A673 (cell line): ENCODE results near the gene BATF. TPM values are rescaled to one million over a fixed set of nuclear protein-coding genes. Genes with fewer than 3 reads are reported as not detected.
"Not testable (repeated sequence)": the region's sequence is repeated elsewhere in the genome, so short reads cannot be mapped to it uniquely, and the experiment has no call there.

Experiments
- Bru-seq: library from RNA; stranded (reverse); fragments of 400-500 nt; gene quantifications from one replicate; lab custom pipeline; 2021; lab: Mats Ljungman, UMichigan
- BruChase-seq, 2 experiments: library from RNA; stranded (reverse); fragments of 400-500 nt; gene quantifications; one replicate each; lab custom pipeline; 2021; lab: Mats Ljungman, UMichigan
- BruUV-seq: library from RNA; stranded (reverse); fragments of 400-500 nt; replicated peaks from 2 replicates; lab custom pipeline; 2021; lab: Mats Ljungman, UMichigan
- CTCF ChIA-PET: fragments of 300-600 bp; sonication (Branson Sonifier 250); formaldehyde crosslinking; loops from one replicate; lab custom pipeline; 2022; ENCODE audit warnings: antibody characterized with exemption; lab: Charles Lee
- POLR2A ChIA-PET: fragments of 300-600 bp; sonication (Branson Sonifier 250); formaldehyde crosslinking; loops from one replicate; lab custom pipeline; 2022; ENCODE audit warnings: antibody characterized with exemption; ENCODE audit not compliant: low non-redundant PET; lab: Charles Lee
- DNase-seq: peaks from one replicate; pipeline ENCODE4 v3.0.0-alpha.2; 2015; ENCODE audit warnings: low spot score
- H3K27ac ChIP-seq: fragments of 200-600 bp; sonication (generic); 2 replicates; pipeline ENCODE4 v1.5.1; 2016; ENCODE audit warnings: mixed run types, low read depth, mild to moderate bottlenecking, mixed read lengths, antibody characterized with exemption, low read length; ENCODE audit not compliant: poor library complexity, severe bottlenecking
- H3K27me3 ChIP-seq: fragments of 200-600 bp; sonication (generic); replicated peaks from 2 replicates; pipeline ENCODE4 v1.6.1; 2017; ENCODE audit warnings: mixed run types, low read depth, mild to moderate bottlenecking, mixed read lengths, antibody characterized with exemption, low read length; ENCODE audit not compliant: insufficient read depth, poor library complexity
- H3K36me3 ChIP-seq: fragments of 200-600 bp; sonication (generic); 2 replicates; pipeline ENCODE4 v1.6.1; 2016; ENCODE audit warnings: mixed run types, mild to moderate bottlenecking, mixed read lengths, antibody characterized with exemption, low read length; ENCODE audit not compliant: insufficient read depth, poor library complexity, severe bottlenecking
- H3K4me1 ChIP-seq: fragments of 200-600 bp; sonication (generic); 2 replicates; pipeline ENCODE4 v1.6.1; 2017; ENCODE audit warnings: mixed run types, mild to moderate bottlenecking, mixed read lengths, antibody characterized with exemption, low read length; ENCODE audit not compliant: insufficient read depth, poor library complexity, severe bottlenecking
- H3K4me3 ChIP-seq: fragments of 200-600 bp; sonication (generic); 2 replicates; pipeline ENCODE4 v1.5.1; 2016; ENCODE audit warnings: low read depth, mixed run types, mild to moderate bottlenecking, mixed read lengths, low read length; ENCODE audit not compliant: poor library complexity, severe bottlenecking
- H3K9me3 ChIP-seq: fragments of 200-600 bp; sonication (generic); 2 replicates; pipeline ENCODE4 v1.6.1; 2016; ENCODE audit warnings: mixed run types, low read depth, mild to moderate bottlenecking, mixed read lengths, antibody characterized with exemption, low read length; ENCODE audit not compliant: poor library complexity, severe bottlenecking
- EZH2 ChIP-seq: fragments of 200-600 bp; sonication (generic); IDR thresholded peaks from 2 replicates; pipeline ENCODE4 v1.6.1; 2017; ENCODE audit warnings: borderline replicate concordance, low read depth, mild to moderate bottlenecking, mixed read lengths, antibody characterized with exemption, low read length; ENCODE audit not compliant: poor library complexity, severe bottlenecking
- intact Hi-C: fragments of 100-400 bp; cut with micrococcal nuclease; formaldehyde crosslinking; loops from one replicate; pipeline ENCODE4 v1.10.0; 2022; ENCODE audit not compliant: unreplicated experiment
- long read RNA-seq: library from polyadenylated mRNA; stranded (forward); transcript quantifications from one replicate; pipeline ENCODE4 v2.0.0, GENCODE V29; 2022
- total RNA-seq: library from RNA; stranded (reverse); gene quantifications from 2 replicates; pipeline ENCODE4 v1.2.3, GENCODE V29; 2021
- TF ChIP-seq, protein P1 (sequence below): fragments of 300-800, 200-600 bp; sonication (generic); conservative IDR thresholded peaks from 2 replicates; pipeline ENCODE4 v1.5.1; 2017; ENCODE audit warnings: low read depth, mild to moderate bottlenecking, antibody characterized with exemption, low read length, moderate library complexity, mixed read lengths

The BATF gene
- total RNA-seq (not detected in 2 replicates), Bru-seq, nascent RNA (not detected), BruChase-seq, experiment 1, labeled RNA remaining after a 2-hour chase (not detected), BruChase-seq, experiment 2, labeled RNA remaining after a 6-hour chase (percentile 3 among the genes with signal in this experiment)
- long read RNA-seq: 0 reads

DNA sequence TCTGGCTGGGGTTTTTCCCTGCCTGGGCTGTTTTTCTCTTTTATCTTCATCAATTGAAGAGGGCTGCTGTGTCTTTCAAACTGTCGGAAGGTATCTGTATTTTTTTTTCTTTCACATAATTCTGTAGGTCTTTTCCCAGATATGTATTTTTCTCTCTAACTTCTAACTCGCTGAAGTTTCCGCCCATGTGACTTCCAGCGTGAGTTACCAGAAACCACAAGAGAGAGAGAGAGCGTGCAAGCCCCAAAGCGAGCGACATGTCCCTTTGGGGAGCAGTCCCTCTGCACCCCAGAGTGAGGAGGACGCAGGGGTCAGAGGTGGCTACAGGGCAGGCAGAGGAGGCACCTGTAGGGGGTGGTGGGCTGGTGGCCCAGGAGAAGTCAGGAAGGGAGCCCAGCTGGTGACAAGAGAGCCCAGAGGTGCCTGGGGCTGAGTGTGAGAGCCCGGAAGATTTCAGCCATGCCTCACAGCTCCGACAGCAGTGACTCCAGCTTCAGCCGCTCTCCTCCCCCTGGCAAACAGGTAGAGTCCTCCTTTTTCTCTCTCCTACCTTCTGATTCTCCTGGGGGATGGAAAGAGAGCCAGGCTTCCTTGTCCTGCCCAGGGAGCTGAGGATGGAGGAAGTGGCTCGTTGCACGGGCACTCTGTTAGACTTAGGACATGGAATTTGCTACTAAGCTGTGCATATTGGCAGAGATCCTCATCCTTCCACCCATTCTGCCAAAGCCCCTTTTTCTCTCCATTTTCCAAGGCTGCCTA lies at the start of gene BATF:
Gene BATF (plus strand): TSS at position 246 of the 759 bp plus-strand sequence. CDS start 214 bp downstream, at position 460.
- ChIA-PET CTCF (no interaction called here), POLR2A (no interaction called here)
- DNase-seq: no peak
- no peak for TF ChIP-seq EZH2
- TF ChIP-seq, protein P1, sequence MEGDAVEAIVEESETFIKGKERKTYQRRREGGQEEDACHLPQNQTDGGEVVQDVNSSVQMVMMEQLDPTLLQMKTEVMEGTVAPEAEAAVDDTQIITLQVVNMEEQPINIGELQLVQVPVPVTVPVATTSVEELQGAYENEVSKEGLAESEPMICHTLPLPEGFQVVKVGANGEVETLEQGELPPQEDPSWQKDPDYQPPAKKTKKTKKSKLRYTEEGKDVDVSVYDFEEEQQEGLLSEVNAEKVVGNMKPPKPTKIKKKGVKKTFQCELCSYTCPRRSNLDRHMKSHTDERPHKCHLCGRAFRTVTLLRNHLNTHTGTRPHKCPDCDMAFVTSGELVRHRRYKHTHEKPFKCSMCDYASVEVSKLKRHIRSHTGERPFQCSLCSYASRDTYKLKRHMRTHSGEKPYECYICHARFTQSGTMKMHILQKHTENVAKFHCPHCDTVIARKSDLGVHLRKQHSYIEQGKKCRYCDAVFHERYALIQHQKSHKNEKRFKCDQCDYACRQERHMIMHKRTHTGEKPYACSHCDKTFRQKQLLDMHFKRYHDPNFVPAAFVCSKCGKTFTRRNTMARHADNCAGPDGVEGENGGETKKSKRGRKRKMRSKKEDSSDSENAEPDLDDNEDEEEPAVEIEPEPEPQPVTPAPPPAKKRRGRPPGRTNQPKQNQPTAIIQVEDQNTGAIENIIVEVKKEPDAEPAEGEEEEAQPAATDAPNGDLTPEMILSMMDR: no peak
- no peaks in the 10 kb centered on the region for H3K36me3 ChIP-seq
- H3K4me1 ChIP-seq: no peaks in the 10 kb centered on the region
- no peaks in the 10 kb centered on the region for H3K27me3 ChIP-seq
- BruUV-seq: no TSS peak
- no peak within 1 kb of the TSS for H3K27ac ChIP-seq
- intact Hi-C loops: no loop called here
- no peaks in the 10 kb centered on the region for H3K9me3 ChIP-seq
- H3K4me3 ChIP-seq: no peak within 1 kb of the TSS

DNA sequence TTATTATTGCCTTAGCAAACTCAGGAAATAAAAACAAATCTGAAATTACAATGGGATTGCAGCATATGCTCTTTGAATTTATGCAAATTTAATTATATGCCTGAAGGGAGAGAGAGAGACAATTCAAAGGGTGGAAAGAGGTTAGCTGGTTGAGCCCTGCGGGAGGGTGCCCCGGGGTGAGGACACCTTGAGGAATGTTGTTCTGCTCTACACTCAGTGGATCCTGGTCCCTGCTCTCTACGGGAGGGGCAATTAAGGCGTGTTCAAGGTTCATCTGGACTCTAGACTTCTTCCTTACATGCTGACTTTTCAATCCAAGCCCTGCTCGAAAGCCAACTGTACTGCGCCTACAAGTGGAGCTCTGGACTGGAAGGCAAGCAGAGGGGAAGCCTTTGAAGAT lies 48.1 kb upstream of the BATF start:
- H3K4me3 ChIP-seq, H3K36me3 ChIP-seq, CTCF ChIA-PET, H3K27ac ChIP-seq, DNase-seq, POLR2A ChIA-PET, H3K4me1 ChIP-seq, BruUV-seq, H3K27me3 ChIP-seq, intact Hi-C loops, H3K9me3 ChIP-seq: not testable (repeated sequence)

DNA sequence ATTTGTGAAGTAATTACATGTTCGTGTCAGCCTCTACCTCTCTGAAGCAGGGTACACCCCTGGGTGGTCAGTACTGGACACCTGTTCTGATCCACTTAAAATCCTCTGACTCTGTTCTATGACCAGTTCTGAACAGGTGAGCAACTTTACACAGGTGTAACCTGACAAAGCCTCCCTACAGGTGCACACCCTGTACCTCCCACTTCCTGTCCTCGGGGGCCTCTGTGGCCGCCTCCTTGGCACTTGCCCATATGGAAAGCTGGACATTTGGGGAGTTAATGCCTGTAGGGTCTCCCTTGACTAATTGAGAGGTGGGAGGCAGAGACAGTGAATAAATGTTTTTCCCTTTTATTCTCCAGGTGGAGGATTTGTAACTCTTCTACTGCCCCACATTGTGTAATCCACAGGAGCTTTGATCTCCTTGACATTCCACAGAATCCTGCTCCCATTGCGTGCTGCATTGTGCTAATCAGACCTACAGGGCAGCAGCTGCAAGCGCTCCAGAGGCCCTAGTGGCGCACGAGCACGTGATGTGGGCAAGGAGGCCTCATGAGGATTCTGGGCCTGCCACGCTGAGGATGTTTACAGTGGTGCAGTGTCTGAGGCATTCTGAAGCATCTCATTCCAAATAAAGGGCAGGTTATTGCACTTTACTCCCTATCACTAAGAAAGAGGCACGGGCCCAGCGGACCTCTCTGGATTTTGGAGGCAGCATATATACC lies 45.8 kb upstream of the BATF start:
- intact Hi-C loops: no loop called here
- Histone ChIP-seq H3K4me1 (no peaks in the 10 kb centered on the region), H3K27ac (no peak overlapping the region), H3K27me3 (no peaks in the 10 kb centered on the region), H3K36me3 (no peaks in the 10 kb centered on the region), H3K4me3 (no peak overlapping the region), H3K9me3 (no peaks in the 10 kb centered on the region)
- POLR2A ChIA-PET: no interaction called here
- TF ChIP-seq, protein P1: no peak
- BruUV-seq: no TSS peak
- DNase-seq: no peak
- CTCF ChIA-PET: no interaction called here
